ENCODE results near the gene TP53I13.

TP53I13 gene

DNA sequence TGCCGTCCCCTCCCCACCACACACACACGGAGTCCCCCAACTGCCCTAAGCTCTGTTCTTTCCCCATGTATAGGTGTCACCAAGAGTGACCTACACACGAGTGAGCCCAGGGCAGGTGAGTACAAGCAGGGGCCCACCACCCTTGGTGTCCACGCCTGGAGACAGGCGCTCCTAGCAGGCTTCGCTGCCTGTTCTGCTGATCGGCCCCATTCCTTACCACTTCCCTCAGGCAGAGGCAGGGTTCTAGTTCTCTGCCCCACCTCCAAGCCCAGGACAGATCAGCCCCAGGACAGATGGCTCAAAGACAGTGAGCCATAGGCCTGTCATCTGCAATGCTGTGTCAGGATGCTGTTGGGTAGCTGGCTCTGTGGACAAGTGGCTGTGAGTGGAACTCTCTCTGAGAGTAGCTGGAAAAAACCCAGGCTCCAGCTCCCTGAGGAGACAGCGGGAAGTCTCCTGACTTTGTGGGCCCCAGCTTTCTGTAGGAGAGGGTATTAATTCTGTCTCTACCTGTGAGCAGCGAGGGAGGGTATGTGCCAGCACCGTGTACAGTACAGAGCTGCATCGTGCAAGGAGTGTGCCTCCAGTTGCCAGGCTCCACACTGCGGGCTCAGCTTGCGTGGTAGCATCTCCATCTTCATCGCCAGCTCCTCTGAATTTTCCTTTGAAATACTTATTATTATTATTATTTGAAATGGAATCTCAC is 897 bp downstream of the TP53I13 start:
- Histone ChIP-seq H3K27me3 (replicated peaks; ENCODE audit: control insufficient read depth, insufficient read depth, low read length) (no peaks in the 10 kb centered on the region), H3K36me3 (ENCODE audit: control insufficient read depth, insufficient read depth, low read length) (peaks cover 7% of the 10 kb centered on the region), H3K4me3 (replicated peaks; ENCODE audit: low read depth, low read length) (peak overlapping the region; percentile 79)
- no peak for TF ChIP-seq CTCF (IDR thresholded peaks at IDR 0.05; ENCODE audit: insufficient read depth, low read length, poor library complexity, severe bottlenecking)
- DNase-seq (ENCODE audit: extremely low read depth, insufficient read length) = no peak

- no peaks in the 10 kb centered on the region for H3K27me3 ChIP-seq (replicated peaks; ENCODE audit: control insufficient read depth, insufficient read depth, low read length)
- no peak for DNase-seq (ENCODE audit: extremely low read depth, insufficient read length)
- no peak for TF ChIP-seq CTCF (IDR thresholded peaks at IDR 0.05; ENCODE audit: insufficient read depth, low read length, poor library complexity, severe bottlenecking)
- H3K4me3 ChIP-seq (replicated peaks; ENCODE audit: low read depth, low read length) = no peak overlapping the region
- peaks cover 18% of the 10 kb centered on the region for H3K36me3 ChIP-seq (ENCODE audit: control insufficient read depth, insufficient read depth, low read length)
Observed at GRCh38 chr17:29570521-29570920, 2.0 kb downstream of the TP53I13 start.

DNA sequence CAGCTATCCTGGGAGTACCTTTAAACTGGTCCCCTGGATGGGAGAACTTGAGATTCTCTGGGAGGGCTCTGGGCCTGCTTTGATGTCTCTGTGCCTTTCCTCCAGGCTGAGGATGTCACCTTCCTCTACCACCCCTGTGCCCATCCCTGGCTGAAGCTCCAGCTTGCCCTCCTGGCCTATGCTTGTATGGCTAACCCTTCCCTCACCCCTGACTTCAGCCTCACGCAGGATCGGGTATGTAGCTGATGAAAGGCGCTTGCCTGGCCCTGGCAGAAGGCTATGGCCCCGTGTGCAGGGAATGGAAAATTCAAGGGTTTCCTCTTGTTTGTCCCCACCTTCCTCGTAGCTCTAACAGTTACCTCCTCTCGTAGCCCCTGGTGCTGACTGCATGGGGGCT is 3.0 kb downstream of the TP53I13 start:
- no peak for DNase-seq (ENCODE audit: extremely low read depth, insufficient read length)
- no peak for TF ChIP-seq CTCF (IDR thresholded peaks at IDR 0.05; ENCODE audit: insufficient read depth, low read length, poor library complexity, severe bottlenecking)
- Histone ChIP-seq H3K27me3 (replicated peaks; ENCODE audit: control insufficient read depth, insufficient read depth, low read length) (no peaks in the 10 kb centered on the region), H3K36me3 (ENCODE audit: control insufficient read depth, insufficient read depth, low read length) (peaks cover 22% of the 10 kb centered on the region), H3K4me3 (replicated peaks; ENCODE audit: low read depth, low read length) (no peak overlapping the region)

- Histone ChIP-seq H3K36me3 (ENCODE audit: control insufficient read depth, insufficient read depth, low read length) (peaks cover 22% of the 10 kb centered on the region), H3K4me3 (replicated peaks; ENCODE audit: low read depth, low read length) (no peak overlapping the region), H3K27me3 (replicated peaks; ENCODE audit: control insufficient read depth, insufficient read depth, low read length) (no peaks in the 10 kb centered on the region)
- no peak for TF ChIP-seq CTCF (IDR thresholded peaks at IDR 0.05; ENCODE audit: insufficient read depth, low read length, poor library complexity, severe bottlenecking)
- no peak for DNase-seq (ENCODE audit: extremely low read depth, insufficient read length)
Observed at GRCh38 chr17:29571883-29572681, 3.6 kb downstream of the TP53I13 start.

DNA sequence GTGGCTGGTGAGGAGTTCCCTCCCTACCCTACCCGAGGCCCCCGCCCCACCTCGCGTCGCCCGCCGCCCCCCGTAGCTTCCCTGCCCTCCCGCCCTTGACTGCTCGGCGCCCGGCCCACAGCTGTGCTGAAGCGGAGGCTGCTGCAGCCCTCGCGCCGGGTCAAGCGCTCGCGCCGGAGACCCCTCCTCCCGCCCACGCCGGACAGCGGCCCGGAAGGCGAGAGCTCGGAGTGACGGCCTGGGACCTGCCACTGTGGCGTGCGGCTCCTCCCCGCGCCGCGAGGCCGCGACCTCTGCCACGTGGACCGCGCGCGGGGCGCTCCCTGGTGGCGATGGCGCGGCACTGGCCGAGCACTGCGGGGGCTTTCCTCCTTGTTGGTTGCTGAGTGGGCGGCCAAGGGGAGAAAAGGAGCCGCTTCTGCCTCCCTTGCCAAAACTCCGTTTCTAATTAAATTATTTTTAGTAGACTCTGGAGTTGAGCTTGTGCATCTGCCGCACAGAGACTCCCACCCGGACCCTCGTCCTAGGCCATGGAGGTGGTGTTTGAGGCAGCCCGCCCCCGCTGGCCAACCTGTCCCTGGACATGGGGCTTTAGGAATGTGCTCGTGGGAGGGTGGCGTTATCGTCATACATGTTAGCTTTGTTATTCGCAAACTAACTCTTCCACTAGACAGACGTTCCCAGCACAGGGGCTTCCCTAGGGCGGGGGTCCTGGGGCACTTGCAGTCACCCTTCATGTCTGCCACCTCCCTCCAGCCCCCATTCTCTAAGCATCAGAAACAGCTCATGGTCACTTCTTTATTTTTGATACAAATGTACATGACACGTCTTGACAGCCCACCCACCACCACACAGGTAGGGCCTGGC is 4.4 kb downstream of the TP53I13 start:
- no peak for DNase-seq (ENCODE audit: extremely low read depth, insufficient read length)
- peaks cover 25% of the 10 kb centered on the region for H3K36me3 ChIP-seq (ENCODE audit: control insufficient read depth, insufficient read depth, low read length)

More for the DNA sequence above, 4.4 kb downstream of the TP53I13 start:
- no peaks in the 10 kb centered on the region for H3K27me3 ChIP-seq (replicated peaks; ENCODE audit: control insufficient read depth, insufficient read depth, low read length)
- no peak overlapping the region for H3K4me3 ChIP-seq (replicated peaks; ENCODE audit: low read depth, low read length)
- TF ChIP-seq CTCF (IDR thresholded peaks at IDR 0.05; ENCODE audit: insufficient read depth, low read length, poor library complexity, severe bottlenecking) = no peak
